LNCAP (cell line): ENCODE data around the gene TAF1D.

Source experiments
- CTCF ChIP-seq: fragments of 450-650 bp; IDR thresholded peaks from 2 replicates; pipeline ENCODE4 v1.5.1; 2017; ENCODE audit warnings: mild to moderate bottlenecking

Gene TAF1D

DNA sequence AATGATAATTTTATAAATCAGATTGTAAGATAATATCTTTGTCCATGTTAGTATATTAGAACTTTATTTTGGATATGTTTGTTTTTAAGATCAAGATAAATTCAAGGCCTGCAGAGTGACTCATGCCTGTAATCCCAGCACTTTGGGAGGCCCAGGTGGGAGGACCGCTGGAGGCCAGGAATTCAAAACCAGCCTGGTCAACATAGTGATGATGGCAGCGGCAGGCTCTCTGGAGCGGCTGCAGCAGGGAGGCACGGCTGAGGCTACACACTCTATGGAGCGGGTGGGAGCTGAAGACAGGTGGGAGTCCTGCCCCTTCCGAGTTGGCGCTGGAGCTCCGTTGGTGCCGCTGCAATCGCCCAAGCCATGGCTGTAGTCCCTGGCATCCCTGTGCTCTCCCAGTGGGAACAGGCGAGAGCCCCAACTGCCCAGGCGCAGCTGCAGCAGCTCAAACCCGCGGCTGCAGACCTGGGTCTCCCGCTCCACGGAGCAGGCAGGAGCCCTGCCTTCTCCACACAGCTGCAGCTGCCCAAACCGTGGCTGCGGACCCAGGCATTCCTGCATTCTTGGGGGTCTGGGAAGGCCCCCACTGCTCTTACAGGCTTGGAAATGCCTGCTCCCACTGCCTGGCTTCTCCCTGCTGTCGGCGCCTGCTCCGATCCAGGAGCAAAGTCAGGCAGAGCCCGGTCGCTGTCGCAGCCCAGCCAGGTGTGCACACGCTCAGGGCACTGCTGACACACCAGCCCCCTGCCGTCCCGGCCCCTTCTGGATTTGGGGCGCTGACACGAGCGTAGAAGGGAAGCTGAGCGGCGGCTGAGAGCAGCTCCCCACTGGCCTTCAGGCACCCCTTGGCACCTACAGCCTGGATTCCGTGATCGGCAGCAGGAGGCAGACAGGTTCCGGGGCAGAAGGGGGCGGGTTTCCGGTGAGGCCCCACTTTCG, 16.9 kb upstream of the TAF1D start:
- no peak for TF ChIP-seq CTCF

- TF ChIP-seq CTCF, result no peak
Measured at GRCh38 chr11:93757301-93757700, 16.0 kb upstream of the TAF1D start.

- no peak for TF ChIP-seq CTCF
Measured at GRCh38 chr11:93756748-93757147, 15.5 kb upstream of the TAF1D start.

GRCh38 chr11:93753241-93753640, 11.9 kb upstream of the TAF1D start:
- TF ChIP-seq CTCF, result no peak

DNA sequence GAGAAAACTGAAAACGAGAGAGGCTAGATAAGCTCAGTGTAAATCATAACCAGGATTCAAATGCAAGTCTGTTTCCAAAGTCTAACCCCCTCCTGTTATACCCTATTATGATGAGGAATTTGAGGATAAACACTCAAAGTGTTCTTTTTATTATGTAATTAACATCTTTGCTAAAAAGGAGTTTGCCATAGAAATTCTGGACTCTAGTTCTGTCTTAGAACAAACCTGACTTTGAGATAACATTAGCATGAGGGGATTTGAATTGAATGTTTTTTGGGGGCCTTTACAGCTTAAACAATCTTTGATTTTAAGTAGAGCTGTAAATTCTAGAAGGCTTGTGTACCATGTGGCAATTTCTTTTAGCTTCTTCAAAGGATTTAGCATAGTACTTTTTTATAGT, 9.7 kb upstream of the TAF1D start:
- TF ChIP-seq CTCF, result no peak

DNA sequence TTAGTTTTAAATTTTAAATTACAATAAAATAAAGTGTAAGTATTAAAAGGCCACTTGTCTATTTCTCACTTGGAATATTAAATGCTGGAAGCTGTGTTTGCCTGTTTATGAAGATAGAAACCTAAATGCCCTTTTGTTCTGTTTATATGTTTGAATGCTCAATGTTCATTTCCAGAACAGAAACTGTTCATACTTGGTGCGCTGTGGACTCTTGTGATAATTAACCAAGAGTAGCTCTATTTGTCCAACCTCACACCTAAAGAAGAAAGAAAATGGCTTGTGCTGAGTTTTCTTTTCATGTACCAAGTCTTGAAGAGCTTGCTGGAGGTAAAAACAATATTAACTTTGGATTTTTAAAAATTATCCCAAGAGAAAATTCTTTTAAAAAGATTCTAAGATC, 5.8 kb upstream of the TAF1D start:
- TF ChIP-seq CTCF, result no peak

DNA sequence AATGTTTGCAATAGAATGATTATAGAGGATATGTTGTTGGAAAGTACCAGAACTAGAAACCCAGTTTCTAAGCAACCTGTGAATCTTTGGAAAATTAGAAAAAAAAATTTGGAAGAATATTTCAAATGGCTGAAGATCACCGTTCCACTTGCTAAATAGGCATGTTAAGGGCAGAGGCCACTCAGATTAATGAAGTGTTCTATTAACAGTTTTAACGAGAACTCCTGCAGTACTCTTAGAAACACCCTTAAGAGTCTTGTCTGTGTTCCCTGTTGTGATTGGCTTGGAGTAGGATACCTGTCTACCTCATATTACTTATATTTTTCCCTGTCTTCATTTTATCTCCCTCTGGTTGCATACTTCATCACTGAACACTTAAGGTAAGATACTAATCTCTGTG, 4.8 kb upstream of the TAF1D start:
- no peak for TF ChIP-seq CTCF
